ENCODE measurements around the gene ARHGAP26.

- TF ChIP-seq CTCF (IDR thresholded peaks at IDR 0.05) (no peak), POLR2A (IDR thresholded peaks at IDR 0.05) (no peak), EP300 (IDR thresholded peaks at IDR 0.05; ENCODE audit: low read depth) (no peak), POLR2AphosphoS5 (IDR thresholded peaks at IDR 0.05) (no peak)
Observed at GRCh38 chr5:143143973-143144372, 373.8 kb downstream of the ARHGAP26 start.
